PC-3 (cell line): Measurements from ENCODE around the gene CLPTM1L. TPM values are rescaled to one million over a fixed set of nuclear protein-coding genes. Genes with fewer than 3 reads are reported as not detected.
"Not testable (repeated sequence)": the region's sequence is repeated elsewhere in the genome, so short reads cannot be mapped to it uniquely, and the experiment has no call there.

Source experiments
- ATAC-seq: fragments of 200-7000 bp; cut with Tn5 transposase; 2 replicates; pipeline ENCODE4 v1.9.1; 2020; ENCODE audit warnings: mild to moderate bottlenecking, moderate library complexity
- BruUV-seq: library from RNA; stranded (reverse); fragments of 400-500 nt; replicated peaks from 2 replicates; lab custom pipeline; 2021; lab: Mats Ljungman, UMichigan
- CTCF ChIA-PET: fragments of 300-600 bp; sonication (Branson Sonifier 250); formaldehyde crosslinking; loops from one replicate; lab custom pipeline; 2022; ENCODE audit warnings: antibody characterized with exemption; lab: Charles Lee
- POLR2A ChIA-PET: fragments of 300-600 bp; sonication (Branson Sonifier 250); formaldehyde crosslinking; loops from one replicate; lab custom pipeline; 2022; ENCODE audit warnings: antibody characterized with exemption; ENCODE audit not compliant: unreplicated experiment; lab: Charles Lee
- DNase-seq: peaks from one replicate; pipeline ENCODE4 v3.0.0-alpha.2; 2015
- H2AFZ ChIP-seq: fragments of 300-600 bp; sonication (generic); 2 replicates; pipeline ENCODE4 v1.6.0; 2016; ENCODE audit warnings: antibody characterized with exemption, low read length
- H3F3A ChIP-seq: fragments of 300-600 bp; sonication (generic); one replicate; pipeline ENCODE4 v1.6.0; 2017; ENCODE audit warnings: antibody characterized with exemption, low read length, control low read depth, mild to moderate bottlenecking; ENCODE audit not compliant: unreplicated experiment
- H3K27ac ChIP-seq: fragments of 300-600 bp; sonication (generic); 2 replicates; pipeline ENCODE4 v1.5.1; 2016; ENCODE audit warnings: mild to moderate bottlenecking, low read length
- H3K27me3 ChIP-seq: fragments of 300-600 bp; sonication (generic); 2 replicates; pipeline ENCODE4 v1.6.1; 2016; ENCODE audit warnings: low read length, mixed read lengths
- H3K36me3 ChIP-seq: fragments of 300-600 bp; sonication (generic); 2 replicates; pipeline ENCODE4 v1.6.1; 2016; ENCODE audit warnings: low read depth, mixed run types, low read length, mixed read lengths
- H3K4me1 ChIP-seq: fragments of 300-600 bp; sonication (generic); 2 replicates; pipeline ENCODE4 v1.5.1; 2016; ENCODE audit warnings: low read length; ENCODE audit not compliant: insufficient read depth
- H3K4me2 ChIP-seq: fragments of 300-600 bp; sonication (generic); 2 replicates; pipeline ENCODE4 v1.6.0; 2016; ENCODE audit warnings: low read length
- H3K4me3 ChIP-seq: fragments of 300-600 bp; sonication (generic); 2 replicates; pipeline ENCODE4 v1.5.1; 2016; ENCODE audit warnings: mild to moderate bottlenecking, low read length, mixed read lengths
- H3K79me2 ChIP-seq: fragments of 300-600 bp; sonication (generic); 2 replicates; pipeline ENCODE4 v1.6.1; 2017; ENCODE audit warnings: low read length, mixed read lengths
- H3K9ac ChIP-seq: fragments of 300-600 bp; sonication (generic); 2 replicates; pipeline ENCODE4 v1.6.0; 2016; ENCODE audit warnings: mild to moderate bottlenecking, low read length
- H3K9me2 ChIP-seq: fragments of 300-600 bp; sonication (generic); replicated peaks from 2 replicates; pipeline ENCODE4 v1.6.1; 2016; ENCODE audit warnings: mixed run types, low read length, mixed read lengths
- H3K9me3 ChIP-seq: fragments of 300-600 bp; sonication (generic); 2 replicates; pipeline ENCODE4 v1.6.1; 2016; ENCODE audit warnings: low read length, mixed read lengths
- H4K20me1 ChIP-seq: fragments of 300-600 bp; sonication (generic); 2 replicates; pipeline ENCODE4 v1.6.1; 2016; ENCODE audit warnings: low read length, mixed read lengths
- CTCF ChIP-seq: fragments of 300-600 bp; sonication (generic); conservative IDR thresholded peaks from 2 replicates; pipeline ENCODE4 v1.5.1; 2017; ENCODE audit warnings: antibody characterized with exemption, low read depth, mild to moderate bottlenecking, low read length
- EZH2 ChIP-seq: fragments of 300-600 bp; sonication (generic); IDR thresholded peaks from one replicate; pipeline ENCODE4 v1.6.1; 2017; ENCODE audit warnings: antibody characterized with exemption, mild to moderate bottlenecking, low read length; ENCODE audit not compliant: unreplicated experiment
- EZH2phosphoT487 ChIP-seq: fragments of 300-600 bp; sonication (generic); IDR thresholded peaks from 2 replicates; pipeline ENCODE4 v1.6.1; 2018; ENCODE audit warnings: mild to moderate bottlenecking, antibody characterized with exemption, low read length, borderline replicate concordance
- intact Hi-C: fragments of 100-400 bp; cut with micrococcal nuclease; formaldehyde crosslinking; loops from 2 replicates; pipeline ENCODE4 v1.9.0; 2023
- total RNA-seq: library from RNA; depleted of rRNA; stranded (reverse); fragments of >200 nt; gene quantifications from 2 replicates; pipeline ENCODE4 v1.2.3, GENCODE V29; 2014

CLPTM1L gene
- total RNA-seq, 1 experiment from 2014 or later, result 463 TPM

- Histone ChIP-seq H3K9me3 (no peaks in the 10 kb centered on the region), H4K20me1 (no peaks in the 10 kb centered on the region), H3K9ac (no peak overlapping the region), H2AFZ (no peak overlapping the region), H3K36me3 (no peaks in the 10 kb centered on the region), H3K4me2 (no peak overlapping the region), H3K4me1 (no peaks in the 10 kb centered on the region), H3K27ac (no peak overlapping the region), H3K27me3 (peaks cover 48% of the 10 kb centered on the region), H3K9me2 (no peaks in the 10 kb centered on the region), H3F3A (no peaks in the 10 kb centered on the region), H3K4me3 (no peak overlapping the region), H3K79me2 (no peaks in the 10 kb centered on the region)
- TF ChIP-seq EZH2phosphoT487 (no peak), EZH2 (no peak), CTCF (no peak)
- ChIA-PET POLR2A (no interaction called here), CTCF (no interaction called here)
- intact Hi-C loops, result no loop called here
- ATAC-seq, result no peak
- BruUV-seq, result no TSS peak
- DNase-seq, result no peak
Measured at GRCh38 chr5:1374030-1374678, 29.3 kb upstream of the CLPTM1L start.

- H3F3A ChIP-seq, BruUV-seq, H3K36me3 ChIP-seq, H2AFZ ChIP-seq, H3K9me2 ChIP-seq, H4K20me1 ChIP-seq, H3K79me2 ChIP-seq, H3K27ac ChIP-seq, POLR2A ChIA-PET, H3K4me3 ChIP-seq, H3K9me3 ChIP-seq, DNase-seq, H3K9ac ChIP-seq, ATAC-seq, H3K4me1 ChIP-seq, H3K4me2 ChIP-seq, intact Hi-C loops: not testable (repeated sequence)
- CTCF ChIA-PET, result interaction anchor here (0.7 kb wide), 1 partner anchor 88 kb away, joined by 3 read pairs; no protein-coding TSS in a partner anchor
- peaks cover 54% of the 10 kb centered on the region for H3K27me3 ChIP-seq
Measured at GRCh38 chr5:1371972-1372342, 27.1 kb upstream of the CLPTM1L start.

- Histone ChIP-seq H2AFZ (no peak overlapping the region), H3F3A (no peaks in the 10 kb centered on the region), H3K79me2 (no peaks in the 10 kb centered on the region), H3K4me3 (no peak overlapping the region), H3K27me3 (peaks cover 59% of the 10 kb centered on the region), H3K9me2 (no peaks in the 10 kb centered on the region), H3K4me2 (no peak overlapping the region), H3K4me1 (no peaks in the 10 kb centered on the region), H3K27ac (no peak overlapping the region), H4K20me1 (no peaks in the 10 kb centered on the region), H3K9ac (no peak overlapping the region), H3K36me3 (no peaks in the 10 kb centered on the region), H3K9me3 (no peaks in the 10 kb centered on the region)
- no peak for ATAC-seq
- CTCF ChIA-PET, result interaction anchor here (0.7 kb wide), 1 partner anchor 87 kb away, joined by 3 read pairs; no protein-coding TSS in a partner anchor
- BruUV-seq, result no TSS peak
- TF ChIP-seq EZH2 (no peak), CTCF (no peak), EZH2phosphoT487 (no peak)
- DNase-seq, result no peak
- intact Hi-C loops, result no loop called here
- POLR2A ChIA-PET, result no interaction called here
Measured at GRCh38 chr5:1371218-1371971, 26.5 kb upstream of the CLPTM1L start.
